Measurements from ENCODE around the gene NEXN.
"Not testable (repeated sequence)": the region's sequence is repeated elsewhere in the genome, so short reads cannot be mapped to it uniquely, and the experiment has no call there.

Gene NEXN

GRCh38 chr1:77906019-77906545, 17.7 kb downstream of the NEXN start:
- no peak for DNase-seq (ENCODE audit: low read depth)

GRCh38 chr1:77906624-77907023, 18.2 kb downstream of the NEXN start:
- DNase-seq (ENCODE audit: low read depth): no peak

GRCh38 chr1:77910116-77910515, 21.7 kb downstream of the NEXN start:
- DNase-seq (ENCODE audit: low read depth): no peak

- not testable (repeated sequence) for DNase-seq (ENCODE audit: low read depth)
These were observed 30.5 kb downstream of the NEXN start for GRCh38 chr1:77918918-77919317.

GRCh38 chr1:77925518-77925917, 37.1 kb downstream of the NEXN start:
- no peak for DNase-seq (ENCODE audit: low read depth)

- DNase-seq (ENCODE audit: low read depth): no peak
These were observed 37.5 kb downstream of the NEXN start for GRCh38 chr1:77925956-77926355.

- DNase-seq (ENCODE audit: low read depth): no peak
These were observed 38.3 kb downstream of the NEXN start for GRCh38 chr1:77926561-77927357.

- no peak for DNase-seq (ENCODE audit: low read depth)
These were observed 39.0 kb downstream of the NEXN start for GRCh38 chr1:77927414-77927813.

- DNase-seq (ENCODE audit: low read depth): no peak
These were observed 41.4 kb downstream of the NEXN start for GRCh38 chr1:77929806-77930205.

GRCh38 chr1:77938651-77939050, 50.2 kb downstream of the NEXN start:
- no peak for DNase-seq (ENCODE audit: low read depth)

GRCh38 chr1:77940921-77941570, 52.6 kb downstream of the NEXN start:
- no peak for DNase-seq (ENCODE audit: low read depth)

GRCh38 chr1:77942400-77943140, 54.1 kb downstream of the NEXN start:
- no peak for DNase-seq (ENCODE audit: low read depth)

- no peak for DNase-seq (ENCODE audit: low read depth)
These were observed 56.9 kb downstream of the NEXN start for GRCh38 chr1:77945345-77945744.

- no peak for DNase-seq (ENCODE audit: low read depth)
These were observed 60.5 kb downstream of the NEXN start for GRCh38 chr1:77948841-77949424.

- no peak for DNase-seq (ENCODE audit: low read depth)
These were observed 62.4 kb downstream of the NEXN start for GRCh38 chr1:77950873-77951272.

- no peak for DNase-seq (ENCODE audit: low read depth)
These were observed 62.9 kb downstream of the NEXN start for GRCh38 chr1:77951328-77951727.

- no peak for DNase-seq (ENCODE audit: low read depth)
These were observed 65.5 kb downstream of the NEXN start for GRCh38 chr1:77953907-77954306.

- no peak for DNase-seq (ENCODE audit: low read depth)
These were observed 66.1 kb downstream of the NEXN start for GRCh38 chr1:77954521-77954920.

GRCh38 chr1:77955709-77956108, 67.3 kb downstream of the NEXN start:
- no peak for DNase-seq (ENCODE audit: low read depth)

- DNase-seq (ENCODE audit: low read depth): no peak
These were observed 68.0 kb downstream of the NEXN start for GRCh38 chr1:77956464-77956863.

- DNase-seq (ENCODE audit: low read depth): no peak
These were observed 70.0 kb downstream of the NEXN start for GRCh38 chr1:77958391-77958790.

GRCh38 chr1:77958850-77959249, 70.4 kb downstream of the NEXN start:
- no peak for DNase-seq (ENCODE audit: low read depth)
